ENCODE data around the gene TUFT1. TPM values are rescaled to one million over a fixed set of nuclear protein-coding genes. Genes with fewer than 3 reads are reported as not detected.

Gene TUFT1
- total and polyA plus RNA-seq, 2 of the 13 experiments (the other 11 are each of a cell fraction or from before 2014, with no cell fraction given), result 6.4 to 7.3 TPM

- no peak overlapping the region for H2AFZ ChIP-seq (ENCODE audit: low read length)
- FAIRE-seq (no peak), ATAC-seq (no peak), DNase-seq (ENCODE audit: low spot score) (no peak)
- no peaks in the 10 kb centered on the region for H4K20me1 ChIP-seq (ENCODE audit: insufficient read depth, low read length)
- intact Hi-C loops (cut with micrococcal nuclease; ENCODE audit: unreplicated experiment), result loop anchor here (10.0 kb wide), 1 partner anchor 286 kb away; the partner anchor contains the start of genes C2CD4D and RORC
- H3K79me2 ChIP-seq (ENCODE audit: insufficient read depth, low read length), result peaks cover 8% of the 10 kb centered on the region
- peak overlapping the region; percentile 6 for H3K27ac ChIP-seq (ENCODE audit: extremely low read length, insufficient read depth, low read length)
- TF ChIP-seq, protein P1, sequence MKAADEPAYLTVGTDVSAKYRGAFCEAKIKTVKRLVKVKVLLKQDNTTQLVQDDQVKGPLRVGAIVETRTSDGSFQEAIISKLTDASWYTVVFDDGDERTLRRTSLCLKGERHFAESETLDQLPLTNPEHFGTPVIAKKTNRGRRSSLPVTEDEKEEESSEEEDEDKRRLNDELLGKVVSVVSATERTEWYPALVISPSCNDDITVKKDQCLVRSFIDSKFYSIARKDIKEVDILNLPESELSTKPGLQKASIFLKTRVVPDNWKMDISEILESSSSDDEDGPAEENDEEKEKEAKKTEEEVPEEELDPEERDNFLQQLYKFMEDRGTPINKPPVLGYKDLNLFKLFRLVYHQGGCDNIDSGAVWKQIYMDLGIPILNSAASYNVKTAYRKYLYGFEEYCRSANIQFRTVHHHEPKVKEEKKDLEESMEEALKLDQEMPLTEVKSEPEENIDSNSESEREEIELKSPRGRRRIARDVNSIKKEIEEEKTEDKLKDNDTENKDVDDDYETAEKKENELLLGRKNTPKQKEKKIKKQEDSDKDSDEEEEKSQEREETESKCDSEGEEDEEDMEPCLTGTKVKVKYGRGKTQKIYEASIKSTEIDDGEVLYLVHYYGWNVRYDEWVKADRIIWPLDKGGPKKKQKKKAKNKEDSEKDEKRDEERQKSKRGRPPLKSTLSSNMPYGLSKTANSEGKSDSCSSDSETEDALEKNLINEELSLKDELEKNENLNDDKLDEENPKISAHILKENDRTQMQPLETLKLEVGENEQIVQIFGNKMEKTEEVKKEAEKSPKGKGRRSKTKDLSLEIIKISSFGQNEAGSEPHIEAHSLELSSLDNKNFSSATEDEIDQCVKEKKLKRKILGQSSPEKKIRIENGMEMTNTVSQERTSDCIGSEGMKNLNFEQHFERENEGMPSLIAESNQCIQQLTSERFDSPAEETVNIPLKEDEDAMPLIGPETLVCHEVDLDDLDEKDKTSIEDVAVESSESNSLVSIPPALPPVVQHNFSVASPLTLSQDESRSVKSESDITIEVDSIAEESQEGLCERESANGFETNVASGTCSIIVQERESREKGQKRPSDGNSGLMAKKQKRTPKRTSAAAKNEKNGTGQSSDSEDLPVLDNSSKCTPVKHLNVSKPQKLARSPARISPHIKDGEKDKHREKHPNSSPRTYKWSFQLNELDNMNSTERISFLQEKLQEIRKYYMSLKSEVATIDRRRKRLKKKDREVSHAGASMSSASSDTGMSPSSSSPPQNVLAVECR (CRISPR knock-in tag; IDR thresholded peaks at IDR 0.05; ENCODE audit: borderline replicate concordance), result 0 out of 2 replicates have a peak, but pooled peaks have one; percentile 12
- TF ChIP-seq, protein P2, sequence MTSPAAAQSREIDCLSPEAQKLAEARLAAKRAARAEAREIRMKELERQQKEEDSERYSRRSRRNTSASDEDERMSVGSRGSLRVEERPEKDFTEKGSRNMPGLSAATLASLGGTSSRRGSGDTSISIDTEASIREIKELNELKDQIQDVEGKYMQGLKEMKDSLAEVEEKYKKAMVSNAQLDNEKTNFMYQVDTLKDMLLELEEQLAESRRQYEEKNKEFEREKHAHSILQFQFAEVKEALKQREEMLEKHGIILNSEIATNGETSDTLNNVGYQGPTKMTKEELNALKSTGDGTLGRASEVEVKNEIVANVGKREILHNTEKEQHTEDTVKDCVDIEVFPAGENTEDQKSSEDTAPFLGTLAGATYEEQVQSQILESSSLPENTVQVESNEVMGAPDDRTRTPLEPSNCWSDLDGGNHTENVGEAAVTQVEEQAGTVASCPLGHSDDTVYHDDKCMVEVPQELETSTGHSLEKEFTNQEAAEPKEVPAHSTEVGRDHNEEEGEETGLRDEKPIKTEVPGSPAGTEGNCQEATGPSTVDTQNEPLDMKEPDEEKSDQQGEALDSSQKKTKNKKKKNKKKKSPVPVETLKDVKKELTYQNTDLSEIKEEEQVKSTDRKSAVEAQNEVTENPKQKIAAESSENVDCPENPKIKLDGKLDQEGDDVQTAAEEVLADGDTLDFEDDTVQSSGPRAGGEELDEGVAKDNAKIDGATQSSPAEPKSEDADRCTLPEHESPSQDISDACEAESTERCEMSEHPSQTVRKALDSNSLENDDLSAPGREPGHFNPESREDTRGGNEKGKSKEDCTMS (CRISPR knock-in tag; conservative IDR thresholded peaks at IDR 0.05), result no peak
- H3K4me3 ChIP-seq (replicated peaks in 1 of 3; ENCODE audit: insufficient read depth in 1 of 3, low read depth in 2 of 3, low read length in 3 of 3), result no peak overlapping the region
- no peak overlapping the region for H3K9ac ChIP-seq (ENCODE audit: insufficient read depth, low read depth, low read length)
- in situ Hi-C loops (cut with HindIII; ENCODE audit: extremely low pct_ligation_motif_present, low pct_unique_long_range_greater_than_20kb), result loop anchor here (25.0 kb wide), 1 partner anchor 188 kb away; no protein-coding TSS in a partner anchor
- peak overlapping the region; percentile 55 for H3K4me2 ChIP-seq (ENCODE audit: low read depth, low read length)
- ChIA-PET CTCF (ENCODE audit: low intra/inter-chr PET ratio, low total read pairs) (no interaction called here), POLR2A (interaction anchor here (0.7 to 3.8 kb wide), 4 partner anchors 9 to 282 kb away, joined by 3 to 41 read pairs (median 10); partner anchors contain the start of gene TUFT1)
- WGBS (ENCODE audit: low lambda C conversion rate), result 77% methylated on average over 2 of the region's 2 CpGs
- no peaks in the 10 kb centered on the region for H3K27me3 ChIP-seq (ENCODE audit: control insufficient read depth in 1 of 2, insufficient read depth in 2 of 2, low read length in 2 of 2)
- no peaks in the 10 kb centered on the region for H3K9me3 ChIP-seq (ENCODE audit: low read length)
- no peaks in the 10 kb centered on the region; a peak in 1 of 5 replicates for H3K36me3 ChIP-seq (replicated peaks in 1 of 2; ENCODE audit: control insufficient read depth in 1 of 2, insufficient read depth in 2 of 2, low read length in 2 of 2)
- BruUV-seq (replicated peaks), result no TSS peak
- H3K4me1 ChIP-seq (ENCODE audit: insufficient read depth, low read length), result peaks cover 47% of the 10 kb centered on the region
Observed at GRCh38 chr1:151549199-151549598, 9.1 kb downstream of the TUFT1 start.
